Sigmoid colon (tissue), 4 donors: ENCODE measurements around the gene PLK1.

Experiments used
- POLR2A ChIP-seq, 2 donors: fragments of 450-650 bp; IDR thresholded peaks; one replicate each; pipeline ENCODE4 v1.6.1; 2016; ENCODE audit warnings: antibody characterized with exemption in 2 of 2, mild to moderate bottlenecking in 2 of 2, moderate library complexity in 2 of 2
- POLR2AphosphoS5 ChIP-seq, 4 donors: sonication (generic); formaldehyde crosslinking; IDR thresholded peaks; one replicate each; pipeline ENCODE4 v1.6.1; 2017; ENCODE audit warnings: antibody characterized with exemption in 4 of 4

- TF ChIP-seq POLR2AphosphoS5 (IDR thresholded peaks at IDR 0.05) (no peak), POLR2A (IDR thresholded peaks at IDR 0.05) (no peak)
Measured at GRCh38 chr16:23691483-23692189, 12.9 kb downstream of the PLK1 start.
